ENCODE data around the gene FPR2. TPM values are rescaled to one million over a fixed set of nuclear protein-coding genes. Genes with fewer than 3 reads are reported as not detected.

FPR2 gene
- polyA plus RNA-seq, 1 donor (not counting 4 experiments of a cell fraction or from before 2014, with no cell fraction given) = 0.05 TPM

DNA sequence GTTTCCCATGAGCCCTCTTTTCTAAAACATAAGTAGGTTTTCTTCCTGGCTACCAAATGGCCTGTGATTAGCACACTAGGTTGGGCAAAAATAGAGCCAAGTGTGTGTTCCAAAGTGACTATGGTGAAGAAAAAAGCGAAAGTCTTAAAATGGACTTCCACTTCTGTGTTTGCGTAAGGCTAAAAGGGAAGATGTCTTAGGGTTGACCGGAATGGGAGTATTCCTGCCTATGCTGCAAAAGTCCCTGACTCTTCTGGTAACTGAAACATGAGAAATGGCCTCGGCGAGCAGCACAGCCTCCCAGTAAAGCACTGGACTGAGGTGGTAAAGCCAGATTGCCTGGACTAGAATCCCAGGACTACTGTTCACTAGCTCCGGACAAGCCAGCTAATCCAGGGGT, 6.9 kb upstream of the FPR2 start:
- FAIRE-seq = no peak
- Histone ChIP-seq H3K79me2 (ENCODE audit: control insufficient read depth, insufficient read depth, low read length) (no peaks in the 10 kb centered on the region), H3K27ac (ENCODE audit: control insufficient read depth, insufficient read depth, low read length) (no peak overlapping the region), H3K9me1 (ENCODE audit: control insufficient read depth, extremely low read depth, insufficient read depth, low read length) (no peaks in the 10 kb centered on the region), H2AFZ (ENCODE audit: control insufficient read depth, low read length) (no peak overlapping the region), H3K9ac (ENCODE audit: control insufficient read depth, extremely low read depth, insufficient read depth, low read length) (no peak overlapping the region), H3K4me3 (ENCODE audit: control insufficient read depth in 2 of 3, extremely low read depth in 1 of 3, insufficient read depth in 2 of 3, low read depth in 1 of 3, low read length in 3 of 3) (no peak overlapping the region), H3K9me3 (ENCODE audit: control insufficient read depth, low read depth, low read length) (no peaks in the 10 kb centered on the region), H3K27me3 (ENCODE audit: control insufficient read depth, extremely low read depth, insufficient read depth, low read length) (no peaks in the 10 kb centered on the region), H4K20me1 (ENCODE audit: control insufficient read depth, extremely low read depth, insufficient read depth, low read length) (no peaks in the 10 kb centered on the region), H3K4me1 (ENCODE audit: control insufficient read depth, extremely low read depth, insufficient read depth, low read length) (peaks cover 6% of the 10 kb centered on the region), H3K4me2 (ENCODE audit: control insufficient read depth, extremely low read depth, insufficient read depth, low read depth, low read length) (no peak overlapping the region), H3K36me3 (ENCODE audit: control insufficient read depth in 2 of 2, extremely low read depth in 1 of 2, insufficient read depth in 2 of 2, low read length in 2 of 2) (no peaks in the 10 kb centered on the region)
- TF ChIP-seq, protein P1, sequence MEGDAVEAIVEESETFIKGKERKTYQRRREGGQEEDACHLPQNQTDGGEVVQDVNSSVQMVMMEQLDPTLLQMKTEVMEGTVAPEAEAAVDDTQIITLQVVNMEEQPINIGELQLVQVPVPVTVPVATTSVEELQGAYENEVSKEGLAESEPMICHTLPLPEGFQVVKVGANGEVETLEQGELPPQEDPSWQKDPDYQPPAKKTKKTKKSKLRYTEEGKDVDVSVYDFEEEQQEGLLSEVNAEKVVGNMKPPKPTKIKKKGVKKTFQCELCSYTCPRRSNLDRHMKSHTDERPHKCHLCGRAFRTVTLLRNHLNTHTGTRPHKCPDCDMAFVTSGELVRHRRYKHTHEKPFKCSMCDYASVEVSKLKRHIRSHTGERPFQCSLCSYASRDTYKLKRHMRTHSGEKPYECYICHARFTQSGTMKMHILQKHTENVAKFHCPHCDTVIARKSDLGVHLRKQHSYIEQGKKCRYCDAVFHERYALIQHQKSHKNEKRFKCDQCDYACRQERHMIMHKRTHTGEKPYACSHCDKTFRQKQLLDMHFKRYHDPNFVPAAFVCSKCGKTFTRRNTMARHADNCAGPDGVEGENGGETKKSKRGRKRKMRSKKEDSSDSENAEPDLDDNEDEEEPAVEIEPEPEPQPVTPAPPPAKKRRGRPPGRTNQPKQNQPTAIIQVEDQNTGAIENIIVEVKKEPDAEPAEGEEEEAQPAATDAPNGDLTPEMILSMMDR (optimal IDR thresholded peaks at IDR 0.05 in 1 of 3, IDR thresholded peaks at IDR 0.05 in 1 of 3, conservative IDR thresholded peaks at IDR 0.05 in 1 of 3; ENCODE audit: extremely low read depth in 1 of 3, insufficient read depth in 2 of 3, low read length in 3 of 3) = no peak
- TF ChIP-seq EZH2 (IDR thresholded peaks at IDR 0.05; ENCODE audit: low read length) = no peak
- no peak for DNase-seq (ENCODE audit: low read depth, low spot score)
- dilution Hi-C loops (cut with MboI; ENCODE audit: extremely low pct_ligation_motif_present, low sequenced_read_pairs) = no loop called here

DNA sequence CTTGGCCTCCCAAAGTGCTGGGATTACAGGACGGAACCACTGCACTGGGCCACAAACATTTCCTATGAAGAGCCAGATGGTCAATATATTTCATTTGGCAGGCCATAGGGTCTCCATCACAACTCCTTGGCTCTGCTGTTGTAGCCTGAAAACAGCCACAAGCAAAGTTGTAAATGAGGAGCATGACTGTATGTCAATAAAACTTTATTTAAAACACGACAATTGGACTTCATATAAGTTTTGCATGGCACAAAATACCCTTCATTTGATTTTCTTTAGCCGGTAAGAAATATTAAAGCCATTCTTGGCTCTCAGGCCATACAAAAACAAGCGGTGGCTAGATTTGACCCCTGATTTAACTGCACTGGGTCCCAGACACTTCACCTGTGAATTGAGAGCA, 6.2 kb upstream of the FPR2 start:
- H3K27me3 ChIP-seq (ENCODE audit: control insufficient read depth, extremely low read depth, insufficient read depth, low read length) = no peaks in the 10 kb centered on the region
- no peaks in the 10 kb centered on the region for H3K36me3 ChIP-seq (ENCODE audit: control insufficient read depth in 2 of 2, extremely low read depth in 1 of 2, insufficient read depth in 2 of 2, low read length in 2 of 2)
- FAIRE-seq = no peak
- dilution Hi-C loops (cut with MboI; ENCODE audit: extremely low pct_ligation_motif_present, low sequenced_read_pairs) = no loop called here
- TF ChIP-seq, protein P1 (optimal IDR thresholded peaks at IDR 0.05 in 1 of 3, IDR thresholded peaks at IDR 0.05 in 1 of 3, conservative IDR thresholded peaks at IDR 0.05 in 1 of 3; ENCODE audit: extremely low read depth in 1 of 3, insufficient read depth in 2 of 3, low read length in 3 of 3) = no peak
- TF ChIP-seq EZH2 (IDR thresholded peaks at IDR 0.05; ENCODE audit: low read length) = no peak
- DNase-seq (ENCODE audit: low read depth, low spot score) = no peak
- H3K4me1 ChIP-seq (ENCODE audit: control insufficient read depth, extremely low read depth, insufficient read depth, low read length) = peaks cover 6% of the 10 kb centered on the region
- no peaks in the 10 kb centered on the region for H3K9me1 ChIP-seq (ENCODE audit: control insufficient read depth, extremely low read depth, insufficient read depth, low read length)
- no peak overlapping the region for H3K9ac ChIP-seq (ENCODE audit: control insufficient read depth, extremely low read depth, insufficient read depth, low read length)
- H3K4me3 ChIP-seq (ENCODE audit: control insufficient read depth in 2 of 3, extremely low read depth in 1 of 3, insufficient read depth in 2 of 3, low read depth in 1 of 3, low read length in 3 of 3) = no peak overlapping the region
- no peaks in the 10 kb centered on the region for H3K9me3 ChIP-seq (ENCODE audit: control insufficient read depth, low read depth, low read length)
- no peak overlapping the region for H3K4me2 ChIP-seq (ENCODE audit: control insufficient read depth, extremely low read depth, insufficient read depth, low read depth, low read length)
- H3K79me2 ChIP-seq (ENCODE audit: control insufficient read depth, insufficient read depth, low read length) = no peaks in the 10 kb centered on the region
- no peaks in the 10 kb centered on the region for H4K20me1 ChIP-seq (ENCODE audit: control insufficient read depth, extremely low read depth, insufficient read depth, low read length)
- H3K27ac ChIP-seq (ENCODE audit: control insufficient read depth, insufficient read depth, low read length) = no peak overlapping the region
- no peak overlapping the region for H2AFZ ChIP-seq (ENCODE audit: control insufficient read depth, low read length)
